Measurements from ENCODE around the gene USP37.

Gene USP37

GRCh38 chr2:218400930-218401881 is 166.9 kb downstream of the USP37 start:
- no peak for DNase-seq

All from effector CD8-positive, alpha-beta T cell (primary cell).